NOMO-1 (cell line): Measurements from ENCODE around the gene SMCHD1.

ENCODE experiments used
- DNase-seq, 2 experiments: peaks; one replicate each; lab custom pipeline; 2025; ENCODE audit not compliant: unreplicated experiment in 2 of 2; lab: John Stamatoyannopoulos, UW

SMCHD1 gene

GRCh38 chr18:2655178-2655953, at the start of gene SMCHD1:
SMCHD1 (plus strand) TSS chr18:2655726; CDS start chr18:2656076, 350 bp downstream.
- DNase-seq, result peak; percentile 75 to 81

- DNase-seq, result no peak
These were observed 49.2 kb upstream of the SMCHD1 start for GRCh38 chr18:2606335-2606734.

GRCh38 chr18:2609604-2610003, 45.9 kb upstream of the SMCHD1 start:
- DNase-seq, result no peak

- DNase-seq, result peak; percentile 58 to 83
These were observed 45.0 kb upstream of the SMCHD1 start for GRCh38 chr18:2610549-2610948.

- no peak for DNase-seq
These were observed 42.5 kb upstream of the SMCHD1 start for GRCh38 chr18:2612996-2613395.

GRCh38 chr18:2617401-2617998, 38.0 kb upstream of the SMCHD1 start:
- no peak for DNase-seq

GRCh38 chr18:2618009-2618408, 37.5 kb upstream of the SMCHD1 start:
- no peak for DNase-seq

- DNase-seq, result no peak
These were observed 30.3 kb upstream of the SMCHD1 start for GRCh38 chr18:2625217-2625616.

- DNase-seq, result peak; percentile 24 to 69
These were observed 27.7 kb upstream of the SMCHD1 start for GRCh38 chr18:2627821-2628276.

GRCh38 chr18:2629003-2629402, 26.5 kb upstream of the SMCHD1 start:
- DNase-seq, result no peak

- no peak for DNase-seq
These were observed 19.9 kb upstream of the SMCHD1 start for GRCh38 chr18:2635586-2635985.

GRCh38 chr18:2636126-2636631, 19.3 kb upstream of the SMCHD1 start:
- no peak for DNase-seq

- peak; percentile 71 to 89 for DNase-seq
These were observed 13.9 kb upstream of the SMCHD1 start for GRCh38 chr18:2641638-2642037.

GRCh38 chr18:2642771-2643170, 12.8 kb upstream of the SMCHD1 start:
- no peak for DNase-seq

- no peak for DNase-seq
These were observed 11.0 kb upstream of the SMCHD1 start for GRCh38 chr18:2644535-2644934.

GRCh38 chr18:2651981-2652380, 3.5 kb upstream of the SMCHD1 start:
- no peak for DNase-seq

- DNase-seq, result peak; percentile 42 to 84
These were observed 2.1 kb upstream of the SMCHD1 start for GRCh38 chr18:2653467-2653866.

- no peak for DNase-seq
These were observed 1.2 kb upstream of the SMCHD1 start for GRCh38 chr18:2654169-2654927.

- DNase-seq, result peak in 1 of 2 experiments; percentile 23
These were observed 673 bp upstream of the SMCHD1 start for GRCh38 chr18:2654928-2655177.

- DNase-seq, result peak in 1 of 2 experiments; percentile 46
These were observed 369 bp downstream of the SMCHD1 start for GRCh38 chr18:2655954-2656236.

- DNase-seq, result peak; percentile 54 to 58
These were observed 883 bp downstream of the SMCHD1 start for GRCh38 chr18:2656237-2656980.
